CD8-positive, alpha-beta memory T cell (primary cell): ENCODE measurements around the gene GATAD2A. TPM values are rescaled to one million over a fixed set of nuclear protein-coding genes. Genes with fewer than 3 reads are reported as not detected.

Source experiments
- CTCF ChIA-PET: fragments of 350-600 bp; sonication (Branson Sonifier 250); formaldehyde crosslinking; loops from one replicate; lab custom pipeline; 2021; ENCODE audit warnings: antibody characterized with exemption; lab: Charles Lee
- POLR2A ChIA-PET: fragments of 350-600 bp; sonication (Branson Sonifier 250); formaldehyde crosslinking; loops from one replicate; lab custom pipeline; 2021; ENCODE audit warnings: antibody characterized with exemption; lab: Charles Lee
- DNase-seq, 5 donors: peaks; one replicate each; pipeline versions ENCODE4 v3.0.0 to v3.0.0-alpha.2; 2020 to 2022; ENCODE audit warnings: mixed read lengths in 1 of 5
- H3K27ac ChIP-seq: one replicate; pipeline ENCODE4 v1.7.0; 2013; ENCODE audit warnings: low read depth, mild to moderate bottlenecking, low read length, moderate library complexity
- H3K27me3 ChIP-seq: 2 replicates; pipeline ENCODE4 v1.7.0; 2013; ENCODE audit warnings: low read length, mild to moderate bottlenecking; ENCODE audit not compliant: insufficient read depth, poor library complexity, severe bottlenecking
- H3K36me3 ChIP-seq: 2 replicates; pipeline ENCODE4 v1.7.0; 2013; ENCODE audit warnings: mild to moderate bottlenecking, low read length, moderate library complexity; ENCODE audit not compliant: insufficient read depth
- H3K4me1 ChIP-seq: 2 replicates; pipeline ENCODE4 v1.7.0; 2013; ENCODE audit warnings: mild to moderate bottlenecking, low read length, moderate library complexity; ENCODE audit not compliant: insufficient read depth
- H3K4me3 ChIP-seq: 2 replicates; pipeline ENCODE4 v1.7.0; 2013; ENCODE audit warnings: mild to moderate bottlenecking, low read length
- H3K9me3 ChIP-seq: 2 replicates; pipeline ENCODE4 v1.7.0; 2013; ENCODE audit warnings: mild to moderate bottlenecking, low read length
- H3K27ac Mint-ChIP-seq, 8 donors: one replicate each; pipeline ENCODE4 v1.8.0; 2020 to 2021; ENCODE audit warnings: mixed read lengths in 8 of 8, mild to moderate bottlenecking in 6 of 8, inconsistent platforms in 3 of 8, moderate library complexity in 3 of 8
- H3K27me3 Mint-ChIP-seq, 2 donors: one replicate each; pipeline ENCODE4 v1.8.0; 2020 to 2021; ENCODE audit warnings: mixed read lengths in 2 of 2, mild to moderate bottlenecking in 1 of 2, moderate library complexity in 1 of 2
- H3K36me3 Mint-ChIP-seq, 3 donors: one replicate each; pipeline ENCODE4 v1.8.0; 2020 to 2021; ENCODE audit warnings: mixed read lengths in 3 of 3, inconsistent platforms in 1 of 3, mild to moderate bottlenecking in 1 of 3
- H3K4me1 Mint-ChIP-seq, 3 donors: one replicate each; pipeline ENCODE4 v1.8.0; 2020 to 2021; ENCODE audit warnings: mixed read lengths in 3 of 3, inconsistent platforms in 1 of 3, mild to moderate bottlenecking in 1 of 3
- H3K4me3 Mint-ChIP-seq, 7 donors: one replicate each; pipeline ENCODE4 v1.8.0; 2020 to 2021; ENCODE audit warnings: mixed read lengths in 7 of 7, mild to moderate bottlenecking in 6 of 7, moderate library complexity in 4 of 7, inconsistent platforms in 2 of 7
- H3K9me3 Mint-ChIP-seq, 5 donors: one replicate each; pipeline ENCODE4 v1.8.0; 2020 to 2022; ENCODE audit warnings: mixed read lengths in 5 of 5, mild to moderate bottlenecking in 3 of 5, moderate library complexity in 2 of 5, inconsistent platforms in 1 of 5
- polyA plus RNA-seq: library from polyadenylated mRNA; unstranded; fragments of 300-500 nt; fragmentation: Illumina TruSeq; gene quantifications from one replicate; pipeline ENCODE4 v1.2.3, GENCODE V29; 2021
- total RNA-seq, 2 experiments: library from RNA; stranded (reverse); gene quantifications; one replicate each; pipeline ENCODE4 v1.2.3, GENCODE V29; 2021

Gene GATAD2A
- total and polyA plus RNA-seq, 3 experiments from 2014 or later, result 46.9 to 182 (median 176) TPM

GRCh38 chr19:19426799-19427198, 21.3 kb downstream of the GATAD2A start:
- no peaks in the 10 kb centered on the region for H3K9me3 ChIP-seq
- no peak for DNase-seq
- Mint-ChIP-seq H3K4me1 (peaks cover 76 to 98% (median 92%) of the 10 kb centered on the region in 3 donors), H3K4me3 (no peak overlapping the region), H3K9me3 (no peaks in the 10 kb centered on the region), H3K27me3 (no peaks in the 10 kb centered on the region), H3K36me3 (peaks cover 0 to 31% (median 0%) of the 10 kb centered on the region in 3 donors), H3K27ac (peak overlapping the region in 7 of 8 donors; percentile 13 to 89 (median 69))
- H3K36me3 ChIP-seq, result peaks cover 4% of the 10 kb centered on the region
- H3K4me1 ChIP-seq, result peaks cover 72% of the 10 kb centered on the region
- H3K27me3 ChIP-seq, result no peaks in the 10 kb centered on the region
- H3K4me3 ChIP-seq, result no peak overlapping the region
- ChIA-PET POLR2A (interaction anchor here (0.5 kb wide), 1 partner anchor 12 kb away, joined by 3 read pairs; no protein-coding TSS in a partner anchor), CTCF (interaction anchor here (1.2 to 1.9 kb wide), 2 partner anchors 10 to 60 kb away, joined by 3 to 5 read pairs; no protein-coding TSS in a partner anchor)
- no peak overlapping the region for H3K27ac ChIP-seq

DNA sequence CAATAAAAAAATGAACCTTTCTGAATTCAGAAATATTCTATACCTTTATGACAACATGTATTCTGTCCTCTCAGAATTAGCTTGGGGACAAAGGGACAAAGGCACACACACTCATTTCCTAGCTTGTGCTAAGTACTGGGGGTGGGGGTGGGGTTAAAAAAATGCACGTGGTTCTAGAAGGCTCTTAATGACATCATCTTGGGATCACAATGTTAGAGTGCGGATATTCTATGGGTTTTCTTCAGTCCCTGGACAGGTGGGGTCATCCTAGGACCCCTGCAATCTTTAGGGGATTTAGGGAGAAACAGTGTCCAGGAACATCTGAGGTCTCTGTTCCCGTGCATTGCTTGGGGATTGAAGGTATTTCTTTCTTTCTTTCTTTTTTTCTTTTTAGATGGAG, 21.8 kb downstream of the GATAD2A start:
- H3K9me3 Mint-ChIP-seq, result no peaks in the 10 kb centered on the region
- no peaks in the 10 kb centered on the region for H3K9me3 ChIP-seq
- no peak overlapping the region for H3K27ac ChIP-seq
- H3K27me3 Mint-ChIP-seq, result no peaks in the 10 kb centered on the region
- no peak for DNase-seq
- peaks cover 68% of the 10 kb centered on the region for H3K4me1 ChIP-seq
- ChIA-PET CTCF (interaction anchor here (1.2 to 1.9 kb wide), 2 partner anchors 10 to 60 kb away, joined by 3 to 5 read pairs; no protein-coding TSS in a partner anchor), POLR2A (no interaction called here)
- H3K27me3 ChIP-seq, result no peaks in the 10 kb centered on the region
- peaks cover 0 to 31% (median 0%) of the 10 kb centered on the region in 3 donors for H3K36me3 Mint-ChIP-seq
- no peak overlapping the region for H3K4me3 ChIP-seq
- H3K27ac Mint-ChIP-seq, result peak overlapping the region in 7 of 8 donors; percentile 13 to 89 (median 69)
- H3K4me1 Mint-ChIP-seq, result peaks cover 72 to 98% (median 90%) of the 10 kb centered on the region in 3 donors
- H3K36me3 ChIP-seq, result peaks cover 4% of the 10 kb centered on the region
- H3K4me3 Mint-ChIP-seq, result peak overlapping the region in 2 of 7 donors; percentile 3 to 34

DNA sequence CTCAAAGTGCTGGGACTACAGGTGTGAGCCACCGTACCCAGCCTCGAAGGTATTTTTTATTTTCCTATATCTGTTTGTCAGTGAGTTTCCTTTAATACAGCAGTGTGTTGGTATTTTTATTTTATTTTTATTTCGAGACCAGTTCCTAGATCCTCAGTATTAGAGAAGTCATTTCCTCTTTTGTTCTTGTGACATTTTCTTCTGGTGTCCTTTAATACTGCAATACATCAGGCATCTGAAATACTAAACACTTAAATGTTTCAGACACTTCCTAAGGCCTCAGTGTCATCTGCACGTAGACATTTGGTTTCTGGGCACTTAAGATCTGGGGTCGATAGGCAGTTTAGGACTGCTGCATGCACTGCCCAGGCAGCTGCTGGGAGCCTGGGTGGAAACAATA, 22.5 kb downstream of the GATAD2A start:
- Histone ChIP-seq H3K9me3 (no peaks in the 10 kb centered on the region), H3K27me3 (no peaks in the 10 kb centered on the region), H3K36me3 (peaks cover 4% of the 10 kb centered on the region), H3K4me1 (peaks cover 74% of the 10 kb centered on the region), H3K27ac (no peak overlapping the region), H3K4me3 (no peak overlapping the region)
- Mint-ChIP-seq H3K27me3 (no peaks in the 10 kb centered on the region), H3K4me1 (peaks cover 75 to 99% (median 93%) of the 10 kb centered on the region in 3 donors), H3K27ac (peak overlapping the region; percentile 68 to 96 (median 76)), H3K4me3 (peak overlapping the region in 1 of 7 donors; percentile 51), H3K36me3 (peaks cover 0 to 31% (median 2%) of the 10 kb centered on the region in 3 donors), H3K9me3 (no peaks in the 10 kb centered on the region)
- CTCF ChIA-PET, result interaction anchor here (0.7 kb wide), 1 partner anchor 8 kb away, joined by 3 read pairs; no protein-coding TSS in a partner anchor
- POLR2A ChIA-PET, result interaction anchor here (0.8 kb wide), 1 partner anchor 17 kb away, joined by 3 read pairs; no protein-coding TSS in a partner anchor
- no peak for DNase-seq

DNA sequence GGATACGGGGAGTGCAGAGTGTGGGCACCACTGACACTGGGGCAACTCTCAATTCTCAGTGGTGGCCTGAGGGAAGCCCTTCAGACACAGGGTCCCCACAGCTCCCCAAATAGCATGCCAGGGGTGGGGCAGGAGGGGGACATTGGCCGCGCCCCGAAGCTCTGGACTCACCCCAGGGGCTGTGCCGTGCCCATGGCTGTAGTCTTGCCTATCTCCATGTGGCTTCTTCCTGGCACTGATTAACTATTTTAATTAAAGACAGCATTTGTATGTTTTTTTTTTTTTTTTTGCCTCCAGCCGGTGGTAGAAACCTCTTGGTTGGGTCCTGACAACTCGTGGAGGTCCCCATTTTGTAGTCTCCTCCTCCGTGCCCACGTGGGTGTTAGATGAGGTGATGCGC, 23.3 kb downstream of the GATAD2A start:
- H3K4me3 Mint-ChIP-seq, result no peak overlapping the region
- POLR2A ChIA-PET, result interaction anchor here (0.8 kb wide), 1 partner anchor 16 kb away, joined by 3 read pairs; no protein-coding TSS in a partner anchor
- H3K9me3 ChIP-seq, result no peaks in the 10 kb centered on the region
- CTCF ChIA-PET, result no interaction called here
- no peaks in the 10 kb centered on the region for H3K27me3 Mint-ChIP-seq
- no peak for DNase-seq
- H3K9me3 Mint-ChIP-seq, result no peaks in the 10 kb centered on the region
- H3K27ac Mint-ChIP-seq, result peak overlapping the region in 7 of 8 donors; percentile 54 to 96 (median 74)
- H3K4me3 ChIP-seq, result no peak overlapping the region
- peaks cover 76% of the 10 kb centered on the region for H3K4me1 ChIP-seq
- H3K36me3 Mint-ChIP-seq, result peaks cover 0 to 34% (median 2%) of the 10 kb centered on the region in 3 donors
- peaks cover 76 to 99% (median 93%) of the 10 kb centered on the region in 3 donors for H3K4me1 Mint-ChIP-seq
- H3K27ac ChIP-seq, result no peak overlapping the region
- H3K27me3 ChIP-seq, result no peaks in the 10 kb centered on the region
- H3K36me3 ChIP-seq, result peaks cover 4% of the 10 kb centered on the region

GRCh38 chr19:19429361-19429760, 23.9 kb downstream of the GATAD2A start:
- Mint-ChIP-seq H3K27ac (peak overlapping the region in 5 of 8 donors; percentile 62 to 83 (median 75)), H3K36me3 (peaks cover 0 to 31% (median 2%) of the 10 kb centered on the region in 3 donors), H3K4me1 (peaks cover 79 to 99% (median 93%) of the 10 kb centered on the region in 3 donors), H3K27me3 (no peaks in the 10 kb centered on the region), H3K4me3 (peak overlapping the region in 1 of 7 donors; percentile 79), H3K9me3 (no peaks in the 10 kb centered on the region)
- H3K9me3 ChIP-seq, result no peaks in the 10 kb centered on the region
- peaks cover 4% of the 10 kb centered on the region for H3K36me3 ChIP-seq
- H3K4me1 ChIP-seq, result peaks cover 70% of the 10 kb centered on the region
- H3K27ac ChIP-seq, result no peak overlapping the region
- H3K4me3 ChIP-seq, result no peak overlapping the region
- ChIA-PET POLR2A (no interaction called here), CTCF (no interaction called here)
- no peaks in the 10 kb centered on the region for H3K27me3 ChIP-seq
- no peak for DNase-seq

GRCh38 chr19:19432732-19433131, 27.3 kb downstream of the GATAD2A start:
- no peak for DNase-seq
- POLR2A ChIA-PET, result no interaction called here
- Histone ChIP-seq H3K4me1 (peaks cover 50% of the 10 kb centered on the region), H3K36me3 (peaks cover 4% of the 10 kb centered on the region), H3K9me3 (no peaks in the 10 kb centered on the region), H3K27me3 (no peaks in the 10 kb centered on the region), H3K27ac (no peak overlapping the region), H3K4me3 (no peak overlapping the region)
- Mint-ChIP-seq H3K27me3 (no peaks in the 10 kb centered on the region), H3K4me1 (peaks cover 71 to 95% (median 81%) of the 10 kb centered on the region in 3 donors), H3K27ac (peak overlapping the region; percentile 25 to 95 (median 72)), H3K4me3 (peak overlapping the region in 4 of 7 donors; percentile 12 to 46 (median 30)), H3K36me3 (peaks cover 0 to 41% (median 4%) of the 10 kb centered on the region in 3 donors), H3K9me3 (no peaks in the 10 kb centered on the region)
- CTCF ChIA-PET, result interaction anchor here (1.9 kb wide), 1 partner anchor 26 kb away, joined by 4 read pairs; no protein-coding TSS in a partner anchor

DNA sequence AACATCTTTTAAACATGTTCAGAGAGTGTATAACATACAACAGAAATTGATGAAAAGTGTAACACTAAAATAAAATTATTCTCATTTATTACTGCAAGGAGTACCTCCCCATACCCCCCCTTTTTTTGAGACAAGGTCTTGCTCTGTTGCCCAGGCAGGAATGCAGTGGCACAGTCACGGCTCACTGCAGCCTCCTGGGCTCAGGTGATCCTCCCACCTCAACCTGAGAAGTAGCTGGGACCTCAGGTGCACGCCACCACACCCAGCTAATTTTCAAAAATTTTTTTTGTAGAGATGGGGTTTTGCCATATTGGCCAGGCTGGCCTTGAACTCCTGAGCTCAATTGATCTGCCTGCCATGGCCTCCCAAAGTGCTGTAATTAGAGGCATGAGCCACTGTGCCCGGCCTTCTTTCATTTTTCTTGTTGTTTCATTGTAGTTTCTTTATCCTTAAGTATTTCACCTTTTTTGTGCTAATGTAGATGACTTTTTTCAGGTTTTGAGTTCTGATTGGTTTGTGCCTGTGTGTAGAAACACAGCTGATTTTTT, 28.3 kb downstream of the GATAD2A start:
- Histone ChIP-seq H3K4me3 (no peak overlapping the region), H3K27ac (no peak overlapping the region), H3K4me1 (peaks cover 40% of the 10 kb centered on the region), H3K36me3 (no peaks in the 10 kb centered on the region), H3K27me3 (no peaks in the 10 kb centered on the region), H3K9me3 (no peaks in the 10 kb centered on the region)
- POLR2A ChIA-PET, result no interaction called here
- Mint-ChIP-seq H3K4me3 (no peak overlapping the region), H3K27ac (peak overlapping the region; percentile 63 to 95 (median 81)), H3K9me3 (no peaks in the 10 kb centered on the region), H3K27me3 (no peaks in the 10 kb centered on the region), H3K36me3 (peaks cover 0 to 36% (median 4%) of the 10 kb centered on the region in 3 donors), H3K4me1 (peaks cover 65 to 95% (median 81%) of the 10 kb centered on the region in 3 donors)
- DNase-seq, result no peak
- CTCF ChIA-PET, result interaction anchor here (1.9 kb wide), 1 partner anchor 27 kb away, joined by 4 read pairs; no protein-coding TSS in a partner anchor
